ENCODE measurements around the gene DUOXA2.
A peak's percentile ranks its signal among the peaks of the same experiment; 100 is the strongest.

The DUOXA2 gene

GRCh38 chr15:45116006-45116481 lies 1.9 kb downstream of the DUOXA2 start:
- H3K27ac Mint-ChIP-seq: no peak overlapping the region
- peaks cover 31% of the 10 kb centered on the region for H3K4me1 Mint-ChIP-seq
- no peaks in the 10 kb centered on the region for H3K36me3 Mint-ChIP-seq (ENCODE audit: low read depth)
- H3K27me3 Mint-ChIP-seq (ENCODE audit: low read depth, poor library complexity): peaks cover 95% of the 10 kb centered on the region
- TF ChIP-seq CTCF (IDR thresholded peaks at IDR 0.05): no peak
- no peaks in the 10 kb centered on the region for H3K9me3 Mint-ChIP-seq
- DNase-seq: no peak
- no peak overlapping the region for H3K4me3 Mint-ChIP-seq

GRCh38 chr15:45116482-45117307 lies 2.6 kb downstream of the DUOXA2 start:
- Mint-ChIP-seq H3K4me3 (no peak overlapping the region), H3K36me3 (ENCODE audit: low read depth) (no peaks in the 10 kb centered on the region), H3K27ac (no peak overlapping the region), H3K4me1 (peaks cover 31% of the 10 kb centered on the region), H3K27me3 (ENCODE audit: low read depth, poor library complexity) (peaks cover 95% of the 10 kb centered on the region), H3K9me3 (no peaks in the 10 kb centered on the region)
- no peak for DNase-seq
- TF ChIP-seq CTCF (IDR thresholded peaks at IDR 0.05): no peak

DNA sequence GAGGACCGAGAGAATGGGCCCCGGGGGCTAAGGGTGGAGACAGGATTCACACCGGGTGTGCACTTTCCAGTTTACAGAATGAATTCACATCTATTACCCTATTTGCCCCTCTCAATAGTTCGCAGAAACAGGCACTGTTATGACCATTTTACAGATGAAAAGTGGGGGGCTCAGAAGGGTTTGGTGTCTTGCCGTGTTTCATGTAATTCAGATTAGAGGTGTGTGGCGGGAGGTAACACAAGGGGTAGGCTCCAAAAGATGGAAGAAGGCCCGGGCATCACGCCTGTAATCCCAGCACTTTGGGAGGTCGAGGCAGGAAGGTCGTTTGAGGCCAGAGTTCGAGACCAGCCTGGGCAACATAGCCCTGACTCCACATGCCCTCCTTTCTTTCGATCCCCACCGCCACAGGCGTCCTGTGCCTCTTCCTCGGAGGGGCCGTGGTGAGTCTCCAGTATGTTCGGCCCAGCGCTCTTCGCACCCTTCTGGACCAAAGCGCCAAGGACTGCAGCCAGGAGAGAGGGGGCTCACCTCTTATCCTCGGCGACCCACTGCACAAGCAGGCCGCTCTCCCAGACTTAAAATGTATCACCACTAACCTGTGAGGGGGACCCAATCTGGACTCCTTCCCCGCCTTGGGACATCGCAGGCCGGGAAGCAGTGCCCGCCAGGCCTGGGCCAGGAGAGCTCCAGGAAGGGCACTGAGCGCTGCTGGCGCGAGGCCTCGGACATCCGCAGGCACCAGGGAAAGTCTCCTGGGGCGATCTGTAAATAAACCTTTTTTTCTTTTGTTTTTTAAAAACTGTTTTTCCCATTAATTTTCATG lies 3.4 kb downstream of the DUOXA2 start:
- Mint-ChIP-seq H3K4me3 (peak overlapping the region; percentile 72), H3K36me3 (ENCODE audit: low read depth) (no peaks in the 10 kb centered on the region), H3K9me3 (no peaks in the 10 kb centered on the region), H3K27me3 (ENCODE audit: low read depth, poor library complexity) (peaks cover 95% of the 10 kb centered on the region), H3K4me1 (peaks cover 31% of the 10 kb centered on the region), H3K27ac (no peak overlapping the region)
- DNase-seq: no peak
- TF ChIP-seq CTCF (IDR thresholded peaks at IDR 0.05): no peak

- Mint-ChIP-seq H3K4me3 (peak overlapping the region; percentile 72), H3K27ac (no peak overlapping the region), H3K9me3 (no peaks in the 10 kb centered on the region), H3K27me3 (ENCODE audit: low read depth, poor library complexity) (peaks cover 95% of the 10 kb centered on the region), H3K36me3 (ENCODE audit: low read depth) (no peaks in the 10 kb centered on the region), H3K4me1 (peaks cover 28% of the 10 kb centered on the region)
- TF ChIP-seq CTCF (IDR thresholded peaks at IDR 0.05): peak; percentile 99
- DNase-seq: peak; percentile 91
Observed at GRCh38 chr15:45118131-45118588, 4.0 kb downstream of the DUOXA2 start.

DNA sequence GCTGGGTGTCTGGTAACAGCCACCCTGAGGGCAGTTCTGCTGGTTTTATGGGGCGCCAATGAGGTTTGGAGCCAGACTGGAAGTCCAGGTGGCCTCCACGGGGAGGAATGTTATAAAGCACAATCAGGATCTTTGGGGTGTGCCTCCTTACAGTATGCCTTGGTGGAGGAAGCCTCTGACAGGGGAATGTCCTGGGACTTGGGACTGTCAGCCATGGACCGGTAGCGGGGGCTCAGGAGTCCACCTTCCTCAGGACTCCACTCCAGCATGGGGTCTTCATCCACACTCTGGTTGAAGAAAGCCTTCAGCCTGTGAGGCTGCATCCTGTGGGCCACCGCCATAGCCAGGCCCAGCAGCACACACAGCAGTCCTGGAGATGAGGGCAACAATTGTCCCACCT lies 4.9 kb downstream of the DUOXA2 start:
- no peak overlapping the region for H3K4me3 Mint-ChIP-seq
- no peaks in the 10 kb centered on the region for H3K9me3 Mint-ChIP-seq
- H3K27me3 Mint-ChIP-seq (ENCODE audit: low read depth, poor library complexity): peaks cover 95% of the 10 kb centered on the region
- H3K27ac Mint-ChIP-seq: no peak overlapping the region
- no peaks in the 10 kb centered on the region for H3K36me3 Mint-ChIP-seq (ENCODE audit: low read depth)
- TF ChIP-seq CTCF (IDR thresholded peaks at IDR 0.05): no peak
- peaks cover 19% of the 10 kb centered on the region for H3K4me1 Mint-ChIP-seq
- no peak for DNase-seq

Measured in nephron progenitor cell (in vitro differentiated cells).